ENCODE measurements around the gene RNF25.

- TF ChIP-seq POLR2A (IDR thresholded peaks at IDR 0.05), result peak; percentile 54 to 71
- peak; percentile 79 to 96 (median 90) for TF ChIP-seq CTCF (IDR thresholded peaks at IDR 0.05)
Measured at GRCh38 chr2:218710687-218711549, 39.1 kb upstream of the RNF25 start, which contains the start of gene TTLL4.
